K562 (cell line): ENCODE results near the gene NACC1. TPM values are rescaled to one million over a fixed set of nuclear protein-coding genes. Genes with fewer than 3 reads are reported as not detected.

Experiments used
- COPS2 ChIP-seq: fragments of 450-650 bp; conservative IDR thresholded peaks from 2 replicates; pipeline ENCODE4 v1.6.1; 2016; ENCODE audit warnings: mild to moderate bottlenecking, moderate library complexity
- ELF2 ChIP-seq: fragments of 250-450 bp; sonication (Bioruptor Pico); IDR thresholded peaks from 2 replicates; pipeline ENCODE4 v1.5.0; 2021; ENCODE audit warnings: mild to moderate bottlenecking
- FIP1L1 ChIP-seq: fragments of 200-400 bp; formaldehyde crosslinking; IDR thresholded peaks from 2 replicates; pipeline ENCODE4 v1.6.1; 2018; ENCODE audit warnings: mild to moderate bottlenecking, low read depth, low read length; ENCODE audit not compliant: poor library complexity, severe bottlenecking
- FUS ChIP-seq: fragments of 200-400 bp; formaldehyde crosslinking; optimal IDR thresholded peaks from 2 replicates; pipeline ENCODE3; 2017; ENCODE audit warnings: low read depth, low read length
- GATAD2A ChIP-seq: fragments of 450-650 bp; IDR thresholded peaks from 2 replicates; pipeline ENCODE4 v1.6.1; 2017
- MLLT1 ChIP-seq, 2 experiments: fragments of 450-650 bp; IDR thresholded peaks; 2 replicates each; pipeline ENCODE4 v1.6.1; 2016
- SREBF2 ChIP-seq: sonication (generic); formaldehyde crosslinking; IDR thresholded peaks from 2 replicates; pipeline ENCODE4 v1.4.0; 2020; ENCODE audit warnings: mild to moderate bottlenecking, missing genetic modification reagents
- STAT6 ChIP-seq: sonication (generic); formaldehyde crosslinking; IDR thresholded peaks from 2 replicates; pipeline ENCODE4 v1.8.1; 2023; ENCODE audit warnings: mild to moderate bottlenecking, missing genetic modification reagents
- WHSC1 ChIP-seq: IDR thresholded peaks from one replicate; pipeline ENCODE4 v1.6.1; 2012; ENCODE audit warnings: low read length, control low read depth, inconsistent platforms
- ZNF589 ChIP-seq: fragments of 200-800 bp; sonication (Bioruptor generic); IDR thresholded peaks from 2 replicates; pipeline ENCODE4 v1.6.1; 2016; ENCODE audit warnings: low read depth, missing genetic modification characterization, missing compliant biosample characterization
- polyA plus RNA-seq, 8 experiments: library from polyadenylated mRNA; depleted of rRNA in 4 of 8; stranded (reverse) in 5 of 8; unstranded in 3 of 8; fragments of >200 nt; fragmentation: Nextera tagmentation in 2 of 8; fragmentation: Illumina TruSeq in 1 of 8; extraction: Ambion mirVana in 2 of 8; extraction: Trizol in 1 of 8; gene quantifications; 2 replicates each; pipeline versions ENCODE4 v1.2.1 to v1.2.3, GENCODE V29; 2011 to 2014; ENCODE audit warnings: inconsistent platforms in 1 of 8, missing spikeins in 1 of 8
- total RNA-seq, 7 experiments: library from RNA; depleted of rRNA in 6 of 7; stranded (reverse); fragments of >200 nt in 6 of 7; fragmentation: Illumina TruSeq in 2 of 7; extraction: Trizol in 2 of 7; gene quantifications; 2 replicates each; pipeline versions ENCODE4 v1.2.1 to v1.2.3, GENCODE V29; 2011 to 2021; ENCODE audit warnings: low replicate concordance in 1 of 7

The NACC1 gene
- total and polyA plus RNA-seq, 9 of the 15 experiments (the other 6 are each of a cell fraction or from before 2014, with no cell fraction given), result 0.04 to 96.6 (median 25.8) TPM

GRCh38 chr19:13154911-13155471, 36.9 kb downstream of the NACC1 start (continued):
- peak; percentile 92 for TF ChIP-seq FUS
- TF ChIP-seq WHSC1, result no peak
- TF ChIP-seq ELF2 (CRISPR knock-in tag), result no peak
- 0 out of 2 replicates have a peak, but pooled peaks have one; percentile 89 for TF ChIP-seq STAT6
- TF ChIP-seq SREBF2 (CRISPR knock-in tag), result no peak
- TF ChIP-seq FIP1L1, result peak; percentile 93
- TF ChIP-seq GATAD2A, result no peak
- peak; percentile 22 to 46; a peak in 2 of 4 replicates for TF ChIP-seq MLLT1 (IDR thresholded peaks at IDR 0.05)
- peak; percentile 47; the same call in 1 of the 2 replicates for TF ChIP-seq ZNF589 (CRISPR knock-in tag)
- no peak for TF ChIP-seq COPS2
